Liver (tissue), 9 donors: ENCODE data around the gene ZNF780B. TPM values are rescaled to one million over a fixed set of nuclear protein-coding genes. Genes with fewer than 3 reads are reported as not detected.

Source experiments
- DNase-seq: peaks from one replicate; pipeline ENCODE4 v3.0.0-alpha.2; 2017; ENCODE audit warnings: low spot score
- H3K27ac ChIP-seq, 2 donors: one replicate each; pipeline ENCODE4 v1.7.0; 2013; ENCODE audit warnings: inconsistent platforms in 2 of 2, low read length in 2 of 2, control low read depth in 1 of 2, low read depth in 1 of 2, mild to moderate bottlenecking in 1 of 2
- H3K27me3 ChIP-seq, 4 donors: one replicate each; pipeline versions ENCODE4 v1.6.1 to v1.7.0; 2013; ENCODE audit warnings: low read length in 3 of 4, inconsistent platforms in 1 of 4, mild to moderate bottlenecking in 1 of 4, moderate library complexity in 1 of 4; ENCODE audit not compliant: control insufficient read depth in 4 of 4, insufficient read depth in 4 of 4
- H3K36me3 ChIP-seq, 4 donors: one replicate each; pipeline versions ENCODE4 v1.6.1 to v1.7.0; 2013; ENCODE audit warnings: low read length in 3 of 4, mild to moderate bottlenecking in 3 of 4, low read depth in 1 of 4, moderate library complexity in 1 of 4; ENCODE audit not compliant: control insufficient read depth in 4 of 4, insufficient read depth in 3 of 4
- H3K4me1 ChIP-seq, 4 donors: one replicate each; pipeline versions ENCODE4 v1.6.1 to v1.7.0; 2013; ENCODE audit warnings: low read length in 3 of 4, mild to moderate bottlenecking in 3 of 4, moderate library complexity in 1 of 4; ENCODE audit not compliant: control insufficient read depth in 4 of 4, insufficient read depth in 4 of 4
- H3K4me3 ChIP-seq, 3 donors: one replicate each; pipeline versions ENCODE4 v1.6.1 to v1.7.0; 2013; ENCODE audit warnings: low read length in 3 of 3, control low read depth in 1 of 3, low read depth in 1 of 3, mild to moderate bottlenecking in 1 of 3
- H3K9ac ChIP-seq, 2 donors: one replicate each; pipeline ENCODE4 v1.7.0; 2013; ENCODE audit warnings: low read length in 2 of 2, mild to moderate bottlenecking in 2 of 2, moderate library complexity in 2 of 2, control low read depth in 1 of 2, low read depth in 1 of 2
- H3K9me3 ChIP-seq, 4 donors: one replicate each; pipeline versions ENCODE4 v1.6.1 to v1.7.0; 2013; ENCODE audit warnings: low read length in 3 of 4; ENCODE audit not compliant: control insufficient read depth in 4 of 4
- ATF3 ChIP-seq: IDR thresholded peaks from 2 replicates; pipeline ENCODE4 v1.6.1; 2016; ENCODE audit warnings: antibody characterized with exemption
- CTCF ChIP-seq: fragments of 150-350 bp; IDR thresholded peaks from 2 replicates; pipeline ENCODE4 v1.5.1; 2017; ENCODE audit warnings: improper control_type of control experiment, low read depth, low read length; ENCODE audit not compliant: missing input control
- EGR1 ChIP-seq, 2 donors: IDR thresholded peaks; 2 replicates each; pipeline ENCODE4 v1.6.1; 2016 to 2018; ENCODE audit warnings: antibody characterized with exemption in 2 of 2, low read depth in 2 of 2
- GABPA ChIP-seq, 2 donors: IDR thresholded peaks in 1 of 2; conservative IDR thresholded peaks in 1 of 2; 2 replicates each; pipeline ENCODE4 v1.6.1; 2016; ENCODE audit warnings: antibody characterized with exemption in 2 of 2, mild to moderate bottlenecking in 1 of 2, moderate library complexity in 1 of 2
- HNF4G ChIP-seq: IDR thresholded peaks from 2 replicates; pipeline ENCODE4 v1.6.1; 2016; ENCODE audit warnings: antibody characterized with exemption
- JUND ChIP-seq, 2 donors: IDR thresholded peaks; 2 replicates each; pipeline ENCODE4 v1.6.1; 2016; ENCODE audit warnings: antibody characterized with exemption in 2 of 2
- RAD21 ChIP-seq, 2 donors: IDR thresholded peaks; 2 replicates each; pipeline ENCODE4 v1.6.1; 2016; ENCODE audit warnings: antibody characterized with exemption in 2 of 2, mild to moderate bottlenecking in 2 of 2
- REST ChIP-seq: IDR thresholded peaks from 2 replicates; pipeline ENCODE4 v1.6.1; 2016; ENCODE audit warnings: antibody characterized with exemption, mild to moderate bottlenecking
- SP1 ChIP-seq: IDR thresholded peaks from 2 replicates; pipeline ENCODE4 v1.6.1; 2018; ENCODE audit warnings: antibody characterized with exemption, mild to moderate bottlenecking
- TAF1 ChIP-seq: conservative IDR thresholded peaks from 2 replicates; pipeline ENCODE4 v1.6.1; 2016; ENCODE audit warnings: antibody characterized with exemption, mild to moderate bottlenecking
- YY1 ChIP-seq: IDR thresholded peaks from 2 replicates; pipeline ENCODE4 v1.6.1; 2016; ENCODE audit warnings: antibody characterized with exemption, mild to moderate bottlenecking
- WGBS: extraction: QIAGEN DNeasy Blood & Tissue Kit; methylation state at CpG from one replicate; pipeline ENCODE4 v1.1.7; 2013; 5-methylcytosine and 5-hydroxymethylcytosine counted together
- polyA plus RNA-seq, 2 donors: library from polyadenylated mRNA; stranded (reverse) in 1 of 2; unstranded in 1 of 2; fragments of 200-250 nt in 1 of 2; fragments of >200 nt in 1 of 2; fragmentation: Nextera tagmentation in 1 of 2; extraction: Ambion mirVana in 1 of 2; gene quantifications; one replicate each; pipeline versions ENCODE4 v1.2.1 to v1.2.3, GENCODE V29; 2013 to 2015
- total RNA-seq, 2 donors: library from RNA; depleted of rRNA; stranded (reverse); fragments of >200 nt; gene quantifications; one replicate each; pipeline ENCODE4 v1.2.3, GENCODE V29; 2014
- TF ChIP-seq, protein P1 (sequence below): IDR thresholded peaks from 2 replicates; pipeline ENCODE4 v1.6.1; 2016; ENCODE audit warnings: antibody characterized with exemption
- donor health status: healthy.
- donor health status: healthy.
- donor health status: healthy.
- donor health status: healthy.
- donor health status: healthy.

The ZNF780B gene
- total and polyA plus RNA-seq, 4 donors, result 1.4 to 18.0 (median 5.8) TPM

GRCh38 chr19:39983695-39984300, 72.2 kb downstream of the ZNF780B start:
- WGBS, result 96% methylated on average over 5 of the region's 5 CpGs

More at GRCh38 chr19:39983695-39984300, 72.2 kb downstream of the ZNF780B start:
- Histone ChIP-seq H3K27me3 (no peaks in the 10 kb centered on the region), H3K4me1 (no peaks in the 10 kb centered on the region), H3K27ac (no peak overlapping the region), H3K4me3 (no peak overlapping the region), H3K36me3 (peaks cover 15 to 40% (median 29%) of the 10 kb centered on the region in 4 donors), H3K9ac (no peak overlapping the region), H3K9me3 (peaks cover 0 to 13% (median 5%) of the 10 kb centered on the region in 4 donors)
- no peak for DNase-seq
- TF ChIP-seq EGR1 (IDR thresholded peaks at IDR 0.05; ENCODE audit: low read depth in 2 of 2), result no peak
- TF ChIP-seq ATF3, result no peak
- no peak for TF ChIP-seq TAF1
- TF ChIP-seq SP1, result no peak
- TF ChIP-seq GABPA (IDR thresholded peaks at IDR 0.05 in 1 of 2, conservative IDR thresholded peaks at IDR 0.05 in 1 of 2), result no peak
- no peak for TF ChIP-seq HNF4G
- TF ChIP-seq REST, result no peak
- TF ChIP-seq JUND (IDR thresholded peaks at IDR 0.05), result no peak
- TF ChIP-seq YY1, result no peak
- no peak for TF ChIP-seq CTCF
- no peak for TF ChIP-seq RAD21 (IDR thresholded peaks at IDR 0.05)
- TF ChIP-seq, protein P1, sequence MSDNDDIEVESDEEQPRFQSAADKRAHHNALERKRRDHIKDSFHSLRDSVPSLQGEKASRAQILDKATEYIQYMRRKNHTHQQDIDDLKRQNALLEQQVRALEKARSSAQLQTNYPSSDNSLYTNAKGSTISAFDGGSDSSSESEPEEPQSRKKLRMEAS, result no peak
